HepG2 (cell line): ENCODE data around the gene COPS7B. TPM values are rescaled to one million over a fixed set of nuclear protein-coding genes. Genes with fewer than 3 reads are reported as not detected.

ENCODE experiments used
- ADNP ChIP-seq: sonication (generic); formaldehyde crosslinking; IDR thresholded peaks from 2 replicates; pipeline ENCODE4 v1.4.0; 2020; ENCODE audit warnings: missing genetic modification reagents
- ATF1 ChIP-seq: IDR thresholded peaks from 2 replicates; pipeline ENCODE4 v1.6.1; 2016; ENCODE audit warnings: mild to moderate bottlenecking, control low read depth
- BHLHE40 ChIP-seq: IDR thresholded peaks from 2 replicates; pipeline ENCODE4 v1.6.1; 2011; ENCODE audit warnings: low read length, improper control_type of control experiment
- FOXO1 ChIP-seq: sonication (generic); formaldehyde crosslinking; IDR thresholded peaks from 2 replicates; pipeline ENCODE4 v1.4.0; 2020; ENCODE audit warnings: missing genetic modification reagents
- GPBP1L1 ChIP-seq: sonication (generic); formaldehyde crosslinking; IDR thresholded peaks from 2 replicates; pipeline ENCODE4 v1.5.0; 2020; ENCODE audit warnings: mild to moderate bottlenecking, missing genetic modification reagents
- HNF1B ChIP-seq: sonication (generic); formaldehyde crosslinking; IDR thresholded peaks from 2 replicates; pipeline ENCODE4 v1.5.1; 2020; ENCODE audit warnings: mild to moderate bottlenecking, moderate library complexity, missing genetic modification reagents
- HOXA3 ChIP-seq: sonication (generic); formaldehyde crosslinking; IDR thresholded peaks from 2 replicates; pipeline ENCODE4 v1.5.0; 2020; ENCODE audit warnings: missing genetic modification reagents
- ISL2 ChIP-seq: sonication (generic); formaldehyde crosslinking; IDR thresholded peaks from 2 replicates; pipeline ENCODE4 v1.5.0; 2020; ENCODE audit warnings: missing genetic modification reagents
- KDM3A ChIP-seq: IDR thresholded peaks from 2 replicates; pipeline ENCODE4 v1.6.1; 2018; ENCODE audit warnings: low read depth, missing compliant biosample characterization
- KDM4B ChIP-seq: sonication (generic); formaldehyde crosslinking; IDR thresholded peaks from 2 replicates; pipeline ENCODE4 v1.4.0; 2020; ENCODE audit warnings: missing genetic modification reagents
- NBN ChIP-seq: fragments of 450-650 bp; conservative IDR thresholded peaks from 2 replicates; pipeline ENCODE4 v1.6.1; 2017
- PCBP2 ChIP-seq: fragments of 200-400 bp; formaldehyde crosslinking; optimal IDR thresholded peaks from 2 replicates; pipeline ENCODE3; 2018; ENCODE audit warnings: low read length, low read depth; ENCODE audit not compliant: poor library complexity, severe bottlenecking
- REXO4 ChIP-seq: sonication (generic); formaldehyde crosslinking; IDR thresholded peaks from 2 replicates; pipeline ENCODE4 v1.8.0; 2022; ENCODE audit warnings: missing genetic modification reagents, mild to moderate bottlenecking, borderline replicate concordance
- RFX5 ChIP-seq: IDR thresholded peaks from 2 replicates; pipeline ENCODE4 v1.6.1; 2011; ENCODE audit warnings: low read depth, low read length, improper control_type of control experiment
- SMYD3 ChIP-seq: sonication (generic); formaldehyde crosslinking; IDR thresholded peaks from 2 replicates; pipeline ENCODE4 v1.8.1; 2023; ENCODE audit warnings: mild to moderate bottlenecking, missing genetic modification reagents
- THAP8 ChIP-seq: sonication (generic); formaldehyde crosslinking; IDR thresholded peaks from 2 replicates; pipeline ENCODE4 v1.5.1; 2020; ENCODE audit warnings: missing genetic modification reagents, mild to moderate bottlenecking, borderline replicate concordance
- YEATS2 ChIP-seq: sonication (generic); formaldehyde crosslinking; IDR thresholded peaks from 2 replicates; pipeline ENCODE4 v1.4.0; 2020; ENCODE audit warnings: missing genetic modification reagents, borderline replicate concordance
- ZFP36L1 ChIP-seq: sonication (generic); formaldehyde crosslinking; IDR thresholded peaks from 2 replicates; pipeline ENCODE4 v1.8.0; 2022; ENCODE audit warnings: mild to moderate bottlenecking, missing genetic modification reagents, moderate library complexity
- ZNF225 ChIP-seq: sonication (generic); formaldehyde crosslinking; IDR thresholded peaks from 2 replicates; pipeline ENCODE4 v1.4.0; 2020; ENCODE audit warnings: mild to moderate bottlenecking, missing genetic modification reagents
- ZNF343 ChIP-seq: sonication (generic); formaldehyde crosslinking; IDR thresholded peaks from 2 replicates; pipeline ENCODE4 v1.4.0; 2020; ENCODE audit warnings: mild to moderate bottlenecking, missing genetic modification reagents
- ZNF451 ChIP-seq: sonication (generic); formaldehyde crosslinking; IDR thresholded peaks from 2 replicates; pipeline ENCODE4 v1.5.0; 2020; ENCODE audit warnings: mild to moderate bottlenecking, missing genetic modification reagents
- ZNF549 ChIP-seq: sonication (generic); formaldehyde crosslinking; IDR thresholded peaks from 2 replicates; pipeline ENCODE4 v1.5.0; 2020; ENCODE audit warnings: missing genetic modification reagents
- ZNF563 ChIP-seq: sonication (generic); formaldehyde crosslinking; IDR thresholded peaks from 2 replicates; pipeline ENCODE4 v1.8.0; 2022; ENCODE audit warnings: mild to moderate bottlenecking, moderate library complexity, missing genetic modification reagents
- ZNF883 ChIP-seq: sonication (generic); formaldehyde crosslinking; IDR thresholded peaks from 2 replicates; pipeline ENCODE4 v1.5.1; 2020; ENCODE audit warnings: mild to moderate bottlenecking, missing genetic modification reagents; ENCODE audit errors: not compliant biosample characterization
- ZSCAN12 ChIP-seq: sonication (generic); formaldehyde crosslinking; IDR thresholded peaks from 2 replicates; pipeline ENCODE4 v1.9.0; 2021; ENCODE audit warnings: mild to moderate bottlenecking, missing genetic modification reagents
- ZSCAN9 ChIP-seq: IDR thresholded peaks from 2 replicates; pipeline ENCODE4 v1.6.1; 2016; ENCODE audit warnings: borderline replicate concordance
- polyA plus RNA-seq, 8 experiments: library from polyadenylated mRNA; depleted of rRNA in 3 of 8; stranded (reverse) in 7 of 8; unstranded in 1 of 8; fragments of >200 nt; fragmentation: Illumina TruSeq in 4 of 8; extraction: Trizol in 4 of 8; gene quantifications; 2 replicates each; pipeline versions ENCODE4 v1.2.1 to v1.2.3, GENCODE V29; 2011 to 2016; ENCODE audit warnings: low read depth in 4 of 8, missing spikeins in 1 of 8, mixed read lengths in 1 of 8; ENCODE audit not compliant: insufficient read depth in 1 of 8
- total RNA-seq, 5 experiments: library from RNA; depleted of rRNA; stranded (reverse); fragments of >200 nt; fragmentation: Illumina TruSeq; extraction: Trizol; gene quantifications; 2 replicates each; pipeline ENCODE4 v1.2.3, GENCODE V29; 2016; ENCODE audit warnings: low read depth in 1 of 5

COPS7B gene
- total and polyA plus RNA-seq, 2 of the 13 experiments (the other 11 are each of a cell fraction or from before 2014, with no cell fraction given) = 30.6 to 62.7 TPM

GRCh38 chr2:231780909-231781797 lies 5.1 kb upstream of the COPS7B start, which contains the start of gene PDE6D (continued):
- TF ChIP-seq ADNP (CRISPR knock-in tag) (peak; percentile 82), HNF1B (0 out of 2 replicates have a peak, but pooled peaks have one; percentile 57), ZNF549 (CRISPR knock-in tag) (no peak), FOXO1 (CRISPR knock-in tag) (peak; percentile 24), NBN (no peak), ZNF883 (CRISPR knock-in tag) (peak; percentile 19), ZNF451 (CRISPR knock-in tag) (peak; percentile 66; the same call in 1 of the 2 replicates), GPBP1L1 (CRISPR knock-in tag) (no peak), SMYD3 (0 out of 2 replicates have a peak, but pooled peaks have one; percentile 16), PCBP2 (peak; percentile 68), THAP8 (CRISPR knock-in tag) (no peak; the same call in 1 of the 2 replicates), RFX5 (no peak), ZSCAN12 (CRISPR knock-in tag) (no peak), ZFP36L1 (no peak), YEATS2 (CRISPR knock-in tag) (peak; percentile 77), KDM3A (CRISPR knock-in tag) (peak; percentile 68; the same call in 1 of the 2 replicates), BHLHE40 (no peak), REXO4 (no peak), ZSCAN9 (no peak; the same call in 1 of the 2 replicates), KDM4B (CRISPR knock-in tag) (peak; percentile 84; the same call in 1 of the 2 replicates), ZNF563 (CRISPR knock-in tag) (peak; percentile 89), ZNF225 (CRISPR knock-in tag) (peak; percentile 89), ATF1 (CRISPR knock-in tag) (peak; percentile 96), ISL2 (CRISPR knock-in tag) (peak; percentile 42), ZNF343 (CRISPR knock-in tag) (no peak; the same call in 1 of the 2 replicates), HOXA3 (CRISPR knock-in tag) (peak; percentile 90)
